H9 (cell line): ENCODE measurements around the gene VAV3. TPM values are rescaled to one million over a fixed set of nuclear protein-coding genes. Genes with fewer than 3 reads are reported as not detected.

Experiments used
- DNase-seq: peaks from one replicate; pipeline ENCODE4 v3.0.0-alpha.2; 2017
- H2AFZ ChIP-seq: one replicate; pipeline ENCODE4 v1.6.1; 2013; ENCODE audit warnings: mild to moderate bottlenecking, low read length, control low read depth, moderate library complexity
- H2AK5ac ChIP-seq: 2 replicates; pipeline ENCODE4 v1.6.1; 2013; ENCODE audit warnings: low read length, control low read depth, mixed read lengths; ENCODE audit not compliant: insufficient read length
- H2BK120ac ChIP-seq: one replicate; pipeline ENCODE4 v1.6.1; 2013; ENCODE audit warnings: low read depth, mild to moderate bottlenecking, low read length, control low read depth, inconsistent platforms; ENCODE audit not compliant: poor library complexity, severe bottlenecking
- H2BK12ac ChIP-seq: 2 replicates; pipeline ENCODE4 v1.6.1; 2013; ENCODE audit warnings: low read length, control low read depth, mixed read lengths, low read depth; ENCODE audit not compliant: insufficient read length
- H2BK15ac ChIP-seq: 2 replicates; pipeline ENCODE4 v1.6.1; 2013; ENCODE audit warnings: low read depth, low read length, control low read depth
- H2BK20ac ChIP-seq: one replicate; pipeline ENCODE4 v1.6.1; 2013; ENCODE audit warnings: low read depth, mild to moderate bottlenecking, low read length, control low read depth, inconsistent platforms; ENCODE audit not compliant: poor library complexity, severe bottlenecking
- H2BK5ac ChIP-seq: 2 replicates; pipeline ENCODE4 v1.6.1; 2013; ENCODE audit warnings: low read length, control low read depth, mixed read lengths; ENCODE audit not compliant: insufficient read length
- H3K14ac ChIP-seq: 2 replicates; pipeline ENCODE4 v1.6.1; 2013; ENCODE audit warnings: low read length, control low read depth; ENCODE audit not compliant: insufficient read depth
- H3K18ac ChIP-seq: 2 replicates; pipeline ENCODE4 v1.6.1; 2013; ENCODE audit warnings: low read depth, mild to moderate bottlenecking, mixed read lengths, low read length, control low read depth; ENCODE audit not compliant: insufficient read length
- H3K23ac ChIP-seq: 2 replicates; pipeline ENCODE4 v1.6.1; 2013; ENCODE audit warnings: low read length, control low read depth, mixed read lengths, low read depth; ENCODE audit not compliant: insufficient read length
- H3K23me2 ChIP-seq: 2 replicates; pipeline ENCODE4 v1.6.1; 2013; ENCODE audit warnings: low read depth, mild to moderate bottlenecking, mixed read lengths, low read length, control low read depth; ENCODE audit not compliant: insufficient read length, poor library complexity, severe bottlenecking
- H3K27ac ChIP-seq: 2 replicates; pipeline ENCODE4 v1.5.1; 2013; ENCODE audit warnings: low read length, control low read depth, mixed read lengths, low read depth; ENCODE audit not compliant: insufficient read length
- H3K27me3 ChIP-seq: 2 replicates; pipeline ENCODE4 v1.6.1; 2013; ENCODE audit warnings: low read length, control low read depth, inconsistent platforms; ENCODE audit not compliant: insufficient read depth
- H3K4ac ChIP-seq: 2 replicates; pipeline ENCODE4 v1.6.1; 2013; ENCODE audit warnings: low read depth, mild to moderate bottlenecking, control low read depth, inconsistent platforms, low read length, moderate library complexity
- H3K4me1 ChIP-seq: 2 replicates; pipeline ENCODE4 v1.6.1; 2013; ENCODE audit warnings: low read length, control low read depth, inconsistent platforms; ENCODE audit not compliant: insufficient read depth
- H3K4me2 ChIP-seq: 2 replicates; pipeline ENCODE4 v1.6.1; 2013; ENCODE audit warnings: low read length, control low read depth, mixed read lengths; ENCODE audit not compliant: insufficient read length, insufficient read depth
- H3K56ac ChIP-seq: 2 replicates; pipeline ENCODE4 v1.6.1; 2013; ENCODE audit warnings: low read depth, mild to moderate bottlenecking, mixed read lengths, low read length, control low read depth; ENCODE audit not compliant: insufficient read length
- H3K79me1 ChIP-seq: 2 replicates; pipeline ENCODE4 v1.6.1; 2013; ENCODE audit warnings: low read depth, mild to moderate bottlenecking, moderate library complexity, low read length, control low read depth, inconsistent platforms; ENCODE audit not compliant: insufficient read depth, poor library complexity, severe bottlenecking
- H3K79me2 ChIP-seq: 2 replicates; pipeline ENCODE4 v1.6.1; 2013; ENCODE audit warnings: low read length, control low read depth, inconsistent platforms; ENCODE audit not compliant: insufficient read depth
- H3K9ac ChIP-seq: 2 replicates; pipeline ENCODE4 v1.6.1; 2013; ENCODE audit warnings: low read length, control low read depth, mixed read lengths; ENCODE audit not compliant: insufficient read length; ENCODE audit errors: extremely low read depth
- H3K9me3 ChIP-seq: one replicate; pipeline ENCODE4 v1.6.1; 2013; ENCODE audit warnings: low read depth, low read length, inconsistent platforms; ENCODE audit not compliant: control insufficient read depth
- H3T11ph ChIP-seq: one replicate; pipeline ENCODE4 v1.6.1; 2013; ENCODE audit warnings: mild to moderate bottlenecking, low read length, control low read depth, inconsistent platforms
- H4K20me1 ChIP-seq: one replicate; pipeline ENCODE4 v1.6.1; 2013; ENCODE audit not compliant: control insufficient read depth, insufficient read length, insufficient read depth
- H4K5ac ChIP-seq: 2 replicates; pipeline ENCODE4 v1.6.1; 2013; ENCODE audit warnings: low read depth, mild to moderate bottlenecking, mixed read lengths, low read length, control low read depth; ENCODE audit not compliant: insufficient read length
- H4K8ac ChIP-seq: replicated peaks from 2 replicates; pipeline ENCODE4 v1.6.1; 2013; ENCODE audit warnings: low read length, control low read depth, mixed read lengths, low read depth; ENCODE audit not compliant: insufficient read length
- H4K91ac ChIP-seq: 2 replicates; pipeline ENCODE4 v1.6.1; 2013; ENCODE audit warnings: low read depth, mild to moderate bottlenecking, moderate library complexity, mixed read lengths, low read length, control low read depth; ENCODE audit not compliant: insufficient read length
- H3K27ac Mint-ChIP-seq, 3 experiments: 2 replicates in 2 of 3; 3 replicates in 1 of 3; pipeline ENCODE4 v1.8.0; 2020 to 2021; ENCODE audit warnings: mixed read lengths in 3 of 3, mild to moderate bottlenecking in 1 of 3, moderate library complexity in 1 of 3
- H3K27me3 Mint-ChIP-seq: 2 replicates; pipeline ENCODE4 v1.8.0; 2021; ENCODE audit warnings: low read depth, mild to moderate bottlenecking, moderate library complexity, mixed read lengths
- H3K36me3 Mint-ChIP-seq, 3 experiments: 2 replicates in 2 of 3; 3 replicates in 1 of 3; pipeline ENCODE4 v1.8.0; 2020 to 2021; ENCODE audit warnings: low read depth in 3 of 3, mixed read lengths in 3 of 3; ENCODE audit not compliant: insufficient read depth in 1 of 3
- H3K4me1 Mint-ChIP-seq, 2 experiments: 2 replicates each; pipeline ENCODE4 v1.8.0; 2020; ENCODE audit warnings: mixed read lengths in 2 of 2
- H3K4me3 Mint-ChIP-seq, 2 experiments: 2 replicates in 1 of 2; 3 replicates in 1 of 2; pipeline ENCODE4 v1.8.0; 2020 to 2021; ENCODE audit warnings: mild to moderate bottlenecking in 2 of 2, mixed read lengths in 2 of 2, moderate library complexity in 1 of 2
- H3K9me3 Mint-ChIP-seq, 2 experiments: 2 replicates in 1 of 2; 3 replicates in 1 of 2; pipeline ENCODE4 v1.8.0; 2020; ENCODE audit warnings: mild to moderate bottlenecking in 2 of 2, mixed read lengths in 2 of 2, moderate library complexity in 1 of 2
- WGBS: extraction: QIAGEN DNeasy Blood & Tissue Kit; methylation state at CpG from one replicate; pipeline ENCODE4 v1.1.7; 2013; ENCODE audit warnings: missing lambda C conversion rate, low lambda C conversion rate, mixed read lengths; ENCODE audit not compliant: insufficient read length; ENCODE audit errors: extremely low coverage; 5-methylcytosine and 5-hydroxymethylcytosine counted together
- total RNA-seq: library from RNA; stranded (reverse); gene quantifications from 2 replicates; pipeline ENCODE4 v1.2.1, GENCODE V29; 2021
- TF ChIP-seq, protein P1 (sequence below): fragments of 200-600 bp; sonication (generic); conservative IDR thresholded peaks from 3 replicates; pipeline ENCODE4 v1.8.0; 2021; ENCODE audit warnings: antibody characterized with exemption, mild to moderate bottlenecking

VAV3 gene
- total RNA-seq, 1 experiment from 2014 or later = 5.1 TPM

DNA sequence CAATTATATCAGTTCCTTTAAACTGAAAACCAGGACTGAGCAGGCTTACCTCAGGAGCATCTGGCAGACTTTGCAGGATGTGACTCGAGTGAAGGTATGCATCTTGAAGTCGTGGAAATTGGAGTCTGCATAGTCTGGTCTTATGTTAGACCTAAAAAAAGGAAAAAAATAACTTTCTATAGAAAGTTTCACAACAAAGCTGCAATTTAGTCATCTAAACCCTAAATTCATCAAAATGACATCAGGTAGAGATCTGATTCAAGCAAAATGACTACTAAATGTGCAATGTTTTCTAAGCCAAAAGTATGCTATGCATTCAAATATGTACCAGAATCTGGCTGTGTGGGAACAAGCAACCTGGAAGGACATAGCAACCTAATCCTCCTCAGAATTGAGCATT lies 260.1 kb downstream of the VAV3 start:
- no peak for DNase-seq
- no peaks in the 10 kb centered on the region for H3K4me1 ChIP-seq
- no peaks in the 10 kb centered on the region for H3K27me3 ChIP-seq
- Mint-ChIP-seq H3K36me3 (peaks cover 0 to 9% (median 8%) of the 10 kb centered on the region in 3 experiments; a peak in 4 of 7 replicates), H3K4me3 (no peak overlapping the region), H3K27me3 (no peaks in the 10 kb centered on the region), H3K4me1 (peaks cover 4 to 5% of the 10 kb centered on the region in 2 experiments), H3K27ac (no peak overlapping the region), H3K9me3 (no peaks in the 10 kb centered on the region)
- no peak overlapping the region for H4K91ac ChIP-seq
- H3K79me2 ChIP-seq = no peaks in the 10 kb centered on the region
- H3K27ac ChIP-seq = no peak overlapping the region
- H3K9ac ChIP-seq = no peak overlapping the region
- H4K5ac ChIP-seq = no peak overlapping the region
- no peak overlapping the region for H3K4ac ChIP-seq
- no peak overlapping the region for H3K4me2 ChIP-seq
- no peak overlapping the region for H3K23ac ChIP-seq
- no peaks in the 10 kb centered on the region for H3K79me1 ChIP-seq
- no peak overlapping the region for H4K8ac ChIP-seq
- no peak overlapping the region for H2AFZ ChIP-seq
- no peak overlapping the region for H2BK15ac ChIP-seq
- no peak overlapping the region for H2AK5ac ChIP-seq
- H2BK5ac ChIP-seq = no peak overlapping the region
- no peaks in the 10 kb centered on the region for H3K9me3 ChIP-seq
- no peaks in the 10 kb centered on the region for H4K20me1 ChIP-seq
- no peaks in the 10 kb centered on the region for H3K23me2 ChIP-seq
- H2BK20ac ChIP-seq = no peak overlapping the region
- TF ChIP-seq, protein P1, sequence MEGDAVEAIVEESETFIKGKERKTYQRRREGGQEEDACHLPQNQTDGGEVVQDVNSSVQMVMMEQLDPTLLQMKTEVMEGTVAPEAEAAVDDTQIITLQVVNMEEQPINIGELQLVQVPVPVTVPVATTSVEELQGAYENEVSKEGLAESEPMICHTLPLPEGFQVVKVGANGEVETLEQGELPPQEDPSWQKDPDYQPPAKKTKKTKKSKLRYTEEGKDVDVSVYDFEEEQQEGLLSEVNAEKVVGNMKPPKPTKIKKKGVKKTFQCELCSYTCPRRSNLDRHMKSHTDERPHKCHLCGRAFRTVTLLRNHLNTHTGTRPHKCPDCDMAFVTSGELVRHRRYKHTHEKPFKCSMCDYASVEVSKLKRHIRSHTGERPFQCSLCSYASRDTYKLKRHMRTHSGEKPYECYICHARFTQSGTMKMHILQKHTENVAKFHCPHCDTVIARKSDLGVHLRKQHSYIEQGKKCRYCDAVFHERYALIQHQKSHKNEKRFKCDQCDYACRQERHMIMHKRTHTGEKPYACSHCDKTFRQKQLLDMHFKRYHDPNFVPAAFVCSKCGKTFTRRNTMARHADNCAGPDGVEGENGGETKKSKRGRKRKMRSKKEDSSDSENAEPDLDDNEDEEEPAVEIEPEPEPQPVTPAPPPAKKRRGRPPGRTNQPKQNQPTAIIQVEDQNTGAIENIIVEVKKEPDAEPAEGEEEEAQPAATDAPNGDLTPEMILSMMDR = no peak
- no peak overlapping the region for H2BK120ac ChIP-seq
- H3K18ac ChIP-seq = no peak overlapping the region
- H3T11ph ChIP-seq = no peak overlapping the region
- WGBS = no CpG with 5 or more reads among the region's 2 CpGs
- H3K56ac ChIP-seq = no peak overlapping the region
- no peak overlapping the region for H2BK12ac ChIP-seq
- H3K14ac ChIP-seq = no peak overlapping the region
